Measurements from ENCODE around the gene DOCK11. TPM values are rescaled to one million over a fixed set of nuclear protein-coding genes. Genes with fewer than 3 reads are reported as not detected.
A peak's percentile ranks its signal among the peaks of the same experiment; 100 is the strongest.

The DOCK11 gene
- total RNA-seq, 4 donors from 2014 or later, result 30.0 to 50.7 (median 35.7) TPM

- Histone ChIP-seq H3K27ac (no peak overlapping the region), H3K9me3 (no peaks in the 10 kb centered on the region), H3K36me3 (no peaks in the 10 kb centered on the region), H3K4me1 (peaks cover 0 to 7% (median 0%) of the 10 kb centered on the region in 4 donors), H3K4me3 (no peak overlapping the region), H3K27me3 (no peaks in the 10 kb centered on the region)
- 32 to 44% methylated on average over 3 of the region's 3 CpGs for WGBS, 2 donors
- no peak for DNase-seq (ENCODE audit: low spot score in 2 of 2)
- TF ChIP-seq POLR2A (IDR thresholded peaks at IDR 0.05) (no peak), EP300 (IDR thresholded peaks at IDR 0.05) (no peak)
- TF ChIP-seq, protein P1, sequence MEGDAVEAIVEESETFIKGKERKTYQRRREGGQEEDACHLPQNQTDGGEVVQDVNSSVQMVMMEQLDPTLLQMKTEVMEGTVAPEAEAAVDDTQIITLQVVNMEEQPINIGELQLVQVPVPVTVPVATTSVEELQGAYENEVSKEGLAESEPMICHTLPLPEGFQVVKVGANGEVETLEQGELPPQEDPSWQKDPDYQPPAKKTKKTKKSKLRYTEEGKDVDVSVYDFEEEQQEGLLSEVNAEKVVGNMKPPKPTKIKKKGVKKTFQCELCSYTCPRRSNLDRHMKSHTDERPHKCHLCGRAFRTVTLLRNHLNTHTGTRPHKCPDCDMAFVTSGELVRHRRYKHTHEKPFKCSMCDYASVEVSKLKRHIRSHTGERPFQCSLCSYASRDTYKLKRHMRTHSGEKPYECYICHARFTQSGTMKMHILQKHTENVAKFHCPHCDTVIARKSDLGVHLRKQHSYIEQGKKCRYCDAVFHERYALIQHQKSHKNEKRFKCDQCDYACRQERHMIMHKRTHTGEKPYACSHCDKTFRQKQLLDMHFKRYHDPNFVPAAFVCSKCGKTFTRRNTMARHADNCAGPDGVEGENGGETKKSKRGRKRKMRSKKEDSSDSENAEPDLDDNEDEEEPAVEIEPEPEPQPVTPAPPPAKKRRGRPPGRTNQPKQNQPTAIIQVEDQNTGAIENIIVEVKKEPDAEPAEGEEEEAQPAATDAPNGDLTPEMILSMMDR (IDR thresholded peaks at IDR 0.05), result no peak
These were observed 34.8 kb downstream of the DOCK11 start for GRCh38 chrX:118530219-118530911.

DNA sequence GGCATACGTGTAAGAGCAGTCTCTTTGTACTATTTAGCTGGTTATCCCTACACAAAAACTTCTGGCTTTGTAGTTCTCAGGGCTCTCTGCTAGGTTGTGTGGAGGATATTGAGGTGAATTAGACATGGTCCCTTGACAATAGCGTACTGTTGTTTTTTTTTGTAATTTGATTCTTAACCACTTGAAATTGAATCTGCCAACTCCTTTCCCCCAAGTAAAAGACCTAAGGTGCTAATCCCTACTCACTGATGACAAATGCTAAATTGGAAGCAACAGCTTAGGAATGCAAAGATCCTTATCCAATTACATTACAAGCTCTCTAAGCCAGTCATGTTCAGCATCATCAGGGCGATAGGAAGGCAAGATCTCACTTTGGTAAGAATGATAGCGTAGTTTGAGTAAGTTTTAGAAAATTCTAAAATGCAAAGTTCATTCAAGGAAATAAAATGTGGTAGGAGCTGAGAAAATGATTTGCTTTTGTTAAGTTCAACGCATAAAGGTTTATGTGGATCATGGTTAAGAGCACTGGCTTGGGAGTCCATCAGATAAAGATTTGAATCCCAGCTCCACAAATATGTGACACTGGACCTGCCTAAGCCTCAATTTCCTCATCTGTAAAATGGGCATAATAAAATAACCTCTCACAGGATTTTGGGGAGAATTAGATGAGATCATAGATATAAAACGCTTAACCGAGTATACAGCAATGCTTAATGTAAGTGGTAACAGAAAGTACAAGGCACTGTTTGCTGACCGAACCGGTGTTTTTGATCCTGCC is 39.3 kb downstream of the DOCK11 start:
- H3K4me1 ChIP-seq, result peaks cover 0 to 15% (median 0%) of the 10 kb centered on the region in 4 donors
- no peak overlapping the region for H3K27ac ChIP-seq
- H3K9me3 ChIP-seq, result no peaks in the 10 kb centered on the region
- WGBS, 2 donors, result 85 to 88% methylated on average over 9 of the region's 9 CpGs
- TF ChIP-seq, protein P1 (IDR thresholded peaks at IDR 0.05), result no peak
- TF ChIP-seq EP300 (IDR thresholded peaks at IDR 0.05) (no peak), POLR2A (IDR thresholded peaks at IDR 0.05) (no peak)
- no peak for DNase-seq (ENCODE audit: low spot score in 2 of 2)
- H3K4me3 ChIP-seq, result no peak overlapping the region
- H3K36me3 ChIP-seq, result no peaks in the 10 kb centered on the region
- H3K27me3 ChIP-seq, result no peaks in the 10 kb centered on the region

- 71 to 80% methylated on average over 2 of the region's 2 CpGs for WGBS, 2 donors
- TF ChIP-seq POLR2A (IDR thresholded peaks at IDR 0.05) (no peak), EP300 (IDR thresholded peaks at IDR 0.05) (no peak)
- TF ChIP-seq, protein P1 (IDR thresholded peaks at IDR 0.05), result no peak
- peaks cover 0 to 15% (median 0%) of the 10 kb centered on the region in 4 donors for H3K4me1 ChIP-seq
- H3K27me3 ChIP-seq, result no peaks in the 10 kb centered on the region
- peaks cover 0 to 3% (median 0%) of the 10 kb centered on the region in 4 donors for H3K9me3 ChIP-seq
- H3K27ac ChIP-seq, result no peak overlapping the region
- no peak overlapping the region for H3K4me3 ChIP-seq
- no peak for DNase-seq (ENCODE audit: low spot score in 2 of 2)
- H3K36me3 ChIP-seq, result no peaks in the 10 kb centered on the region
These were observed 40.6 kb downstream of the DOCK11 start for GRCh38 chrX:118536204-118536603.

- H3K27ac ChIP-seq, result peak overlapping the region in 1 of 4 donors; percentile 29
- no peak for DNase-seq (ENCODE audit: low spot score in 2 of 2)
- peaks cover 0 to 15% (median 0%) of the 10 kb centered on the region in 4 donors for H3K4me1 ChIP-seq
- H3K4me3 ChIP-seq, result no peak overlapping the region
- TF ChIP-seq POLR2A (IDR thresholded peaks at IDR 0.05) (no peak), EP300 (IDR thresholded peaks at IDR 0.05) (no peak)
- TF ChIP-seq, protein P1 (IDR thresholded peaks at IDR 0.05), result peak in 3 of 5 experiments; percentile 17 to 22 (median 22)
- H3K27me3 ChIP-seq, result no peaks in the 10 kb centered on the region
- H3K9me3 ChIP-seq, result peaks cover 0 to 3% (median 0%) of the 10 kb centered on the region in 4 donors
- H3K36me3 ChIP-seq, result no peaks in the 10 kb centered on the region
- 9 to 29% methylated on average over 6 of the region's 6 CpGs for WGBS, 2 donors
These were observed 41.3 kb downstream of the DOCK11 start for GRCh38 chrX:118536687-118537461.
